Sigmoid colon (tissue), 3 donors: ENCODE measurements around the gene ACYP2.

Experiments
- POLR2A ChIP-seq, 2 donors: fragments of 450-650 bp; IDR thresholded peaks; one replicate each; pipeline ENCODE4 v1.6.1; 2016; ENCODE audit warnings: antibody characterized with exemption in 2 of 2, mild to moderate bottlenecking in 2 of 2, moderate library complexity in 2 of 2
- TF ChIP-seq, protein P1 (sequence below), 4 experiments: fragments of 450-650 bp in 3 of 4; fragments of 200-600 bp in 1 of 4; IDR thresholded peaks; one replicate each; pipeline ENCODE4 v1.5.1; 2016 to 2019; ENCODE audit warnings: antibody characterized with exemption in 4 of 4, mild to moderate bottlenecking in 3 of 4, moderate library complexity in 2 of 4

DNA sequence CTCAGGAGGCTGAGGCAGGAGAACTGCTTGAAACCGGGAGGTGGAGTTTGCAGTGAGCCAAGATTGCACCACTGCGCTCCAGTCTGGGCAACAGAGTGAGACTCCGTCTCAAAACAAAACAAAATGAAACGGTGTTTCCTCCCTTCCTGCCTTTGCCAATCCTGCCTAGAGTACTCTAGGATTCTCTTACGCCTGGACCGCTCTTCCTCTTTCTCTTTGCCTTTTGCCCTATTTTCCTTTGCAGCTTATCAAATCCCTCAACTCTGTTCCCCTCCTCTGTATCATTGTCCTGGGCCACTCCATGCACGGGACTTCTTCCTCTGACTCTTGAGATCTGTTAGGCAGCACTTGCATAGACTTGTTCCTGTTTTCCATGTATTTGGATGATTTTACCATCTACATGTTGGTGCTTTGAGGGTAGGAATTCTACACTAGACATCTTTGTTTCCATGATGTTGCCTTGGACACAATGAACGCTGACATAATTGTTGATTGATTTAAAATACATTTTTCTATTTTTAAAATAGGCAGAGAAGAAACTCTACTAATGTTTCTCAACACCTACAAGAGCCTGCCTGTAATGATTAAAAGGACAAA is 24.8 kb upstream of the ACYP2 start:
- TF ChIP-seq POLR2A (IDR thresholded peaks at IDR 0.05), result no peak
- TF ChIP-seq, protein P1, sequence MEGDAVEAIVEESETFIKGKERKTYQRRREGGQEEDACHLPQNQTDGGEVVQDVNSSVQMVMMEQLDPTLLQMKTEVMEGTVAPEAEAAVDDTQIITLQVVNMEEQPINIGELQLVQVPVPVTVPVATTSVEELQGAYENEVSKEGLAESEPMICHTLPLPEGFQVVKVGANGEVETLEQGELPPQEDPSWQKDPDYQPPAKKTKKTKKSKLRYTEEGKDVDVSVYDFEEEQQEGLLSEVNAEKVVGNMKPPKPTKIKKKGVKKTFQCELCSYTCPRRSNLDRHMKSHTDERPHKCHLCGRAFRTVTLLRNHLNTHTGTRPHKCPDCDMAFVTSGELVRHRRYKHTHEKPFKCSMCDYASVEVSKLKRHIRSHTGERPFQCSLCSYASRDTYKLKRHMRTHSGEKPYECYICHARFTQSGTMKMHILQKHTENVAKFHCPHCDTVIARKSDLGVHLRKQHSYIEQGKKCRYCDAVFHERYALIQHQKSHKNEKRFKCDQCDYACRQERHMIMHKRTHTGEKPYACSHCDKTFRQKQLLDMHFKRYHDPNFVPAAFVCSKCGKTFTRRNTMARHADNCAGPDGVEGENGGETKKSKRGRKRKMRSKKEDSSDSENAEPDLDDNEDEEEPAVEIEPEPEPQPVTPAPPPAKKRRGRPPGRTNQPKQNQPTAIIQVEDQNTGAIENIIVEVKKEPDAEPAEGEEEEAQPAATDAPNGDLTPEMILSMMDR (IDR thresholded peaks at IDR 0.05), result no peak
